ENCODE data around the gene MCF2L2.

Gene MCF2L2

GRCh38 chr3:183151821-183152351 lies 276.5 kb downstream of the MCF2L2 start:
- Histone ChIP-seq H3K27me3 (replicated peaks in 2 of 5; ENCODE audit: control insufficient read depth in 4 of 5, insufficient read depth in 5 of 5, low read length in 4 of 5) (no peaks in the 10 kb centered on the region), H3K4me3 (ENCODE audit: control insufficient read depth in 1 of 7, extremely low read depth in 1 of 7, insufficient read depth in 4 of 7, low read depth in 2 of 7, low read length in 6 of 7) (no peak overlapping the region), H3K36me3 (ENCODE audit: control insufficient read depth in 4 of 4, insufficient read depth in 4 of 4, low read length in 3 of 4) (no peaks in the 10 kb centered on the region), H3K27ac (ENCODE audit: insufficient read depth in 1 of 2, low read depth in 1 of 2, low read length in 2 of 2, poor library complexity in 1 of 2, severe bottlenecking in 2 of 2) (no peak overlapping the region), H3K9me3 (ENCODE audit: control extremely low read depth in 1 of 5, control insufficient read depth in 4 of 5, insufficient read depth in 2 of 5, low read depth in 1 of 5, low read length in 4 of 5) (no peaks in the 10 kb centered on the region), H3K4me1 (ENCODE audit: control extremely low read depth in 1 of 4, control insufficient read depth in 4 of 4, insufficient read depth in 4 of 4, low read length in 3 of 4) (peaks cover 0 to 8% (median 2%) of the 10 kb centered on the region in 4 experiments)
- no peak for DNase-seq
- CTCF ChIA-PET: interaction anchor here (0.7 to 0.8 kb wide), 2 partner anchors 22 to 610 kb away, joined by 3 to 5 read pairs; no protein-coding TSS in a partner anchor
- 70% methylated on average over 4 of the region's 6 CpGs for WGBS (ENCODE audit: insufficient coverage)
- POLR2A ChIA-PET: no interaction called here

GRCh38 chr3:183151086-183151485 lies 277.3 kb downstream of the MCF2L2 start:
- no peaks in the 10 kb centered on the region for H3K36me3 ChIP-seq (ENCODE audit: control insufficient read depth in 4 of 4, insufficient read depth in 4 of 4, low read length in 3 of 4)
- no peaks in the 10 kb centered on the region for H3K9me3 ChIP-seq (ENCODE audit: control extremely low read depth in 1 of 5, control insufficient read depth in 4 of 5, insufficient read depth in 2 of 5, low read depth in 1 of 5, low read length in 4 of 5)
- DNase-seq: no peak
- WGBS (ENCODE audit: insufficient coverage): 89% methylated on average over 1 of the region's 3 CpGs
- peaks cover 0 to 8% (median 2%) of the 10 kb centered on the region in 4 experiments for H3K4me1 ChIP-seq (ENCODE audit: control extremely low read depth in 1 of 4, control insufficient read depth in 4 of 4, insufficient read depth in 4 of 4, low read length in 3 of 4)
- H3K27me3 ChIP-seq (replicated peaks in 2 of 5; ENCODE audit: control insufficient read depth in 4 of 5, insufficient read depth in 5 of 5, low read length in 4 of 5): no peaks in the 10 kb centered on the region
- ChIA-PET CTCF (interaction anchor here (0.8 kb wide), 1 partner anchor 22 kb away, joined by 3 read pairs; no protein-coding TSS in a partner anchor), POLR2A (no interaction called here)
- no peak overlapping the region for H3K27ac ChIP-seq (ENCODE audit: insufficient read depth in 1 of 2, low read depth in 1 of 2, low read length in 2 of 2, poor library complexity in 1 of 2, severe bottlenecking in 2 of 2)
- no peak overlapping the region for H3K4me3 ChIP-seq (ENCODE audit: control insufficient read depth in 1 of 7, extremely low read depth in 1 of 7, insufficient read depth in 4 of 7, low read depth in 2 of 7, low read length in 6 of 7)

- WGBS (ENCODE audit: insufficient coverage): 64% methylated on average over 4 of the region's 5 CpGs
- POLR2A ChIA-PET: no interaction called here
These were observed 278.3 kb downstream of the MCF2L2 start for GRCh38 chr3:183149915-183150750.

GRCh38 chr3:183148056-183148455 lies 280.4 kb downstream of the MCF2L2 start:
- no peak overlapping the region for H3K4me3 ChIP-seq (ENCODE audit: control insufficient read depth in 1 of 7, extremely low read depth in 1 of 7, insufficient read depth in 4 of 7, low read depth in 2 of 7, low read length in 6 of 7)
- no peaks in the 10 kb centered on the region for H3K9me3 ChIP-seq (ENCODE audit: control extremely low read depth in 1 of 5, control insufficient read depth in 4 of 5, insufficient read depth in 2 of 5, low read depth in 1 of 5, low read length in 4 of 5)
- H3K36me3 ChIP-seq (ENCODE audit: control insufficient read depth in 4 of 4, insufficient read depth in 4 of 4, low read length in 3 of 4): no peaks in the 10 kb centered on the region
- ChIA-PET POLR2A (no interaction called here), CTCF (interaction anchor here (0.8 to 1.2 kb wide), 4 partner anchors 9 to 236 kb away, joined by 3 to 4 read pairs (median 3); no protein-coding TSS in a partner anchor)
- H3K27ac ChIP-seq (ENCODE audit: insufficient read depth in 1 of 2, low read depth in 1 of 2, low read length in 2 of 2, poor library complexity in 1 of 2, severe bottlenecking in 2 of 2): no peak overlapping the region
- DNase-seq: no peak
- WGBS (ENCODE audit: insufficient coverage): no CpG with 5 or more reads among the region's 4 CpGs
- peaks cover 0 to 8% (median 2%) of the 10 kb centered on the region in 4 experiments for H3K4me1 ChIP-seq (ENCODE audit: control extremely low read depth in 1 of 4, control insufficient read depth in 4 of 4, insufficient read depth in 4 of 4, low read length in 3 of 4)
- no peaks in the 10 kb centered on the region for H3K27me3 ChIP-seq (replicated peaks in 2 of 5; ENCODE audit: control insufficient read depth in 4 of 5, insufficient read depth in 5 of 5, low read length in 4 of 5)

More at GRCh38 chr3:183149915-183150750, 278.3 kb downstream of the MCF2L2 start:
- no peaks in the 10 kb centered on the region for H3K27me3 ChIP-seq (replicated peaks in 2 of 5; ENCODE audit: control insufficient read depth in 4 of 5, insufficient read depth in 5 of 5, low read length in 4 of 5)
- CTCF ChIA-PET: no interaction called here
- peaks cover 0 to 8% (median 2%) of the 10 kb centered on the region in 4 experiments for H3K4me1 ChIP-seq (ENCODE audit: control extremely low read depth in 1 of 4, control insufficient read depth in 4 of 4, insufficient read depth in 4 of 4, low read length in 3 of 4)
- no peak overlapping the region for H3K27ac ChIP-seq (ENCODE audit: insufficient read depth in 1 of 2, low read depth in 1 of 2, low read length in 2 of 2, poor library complexity in 1 of 2, severe bottlenecking in 2 of 2)
- no peaks in the 10 kb centered on the region for H3K9me3 ChIP-seq (ENCODE audit: control extremely low read depth in 1 of 5, control insufficient read depth in 4 of 5, insufficient read depth in 2 of 5, low read depth in 1 of 5, low read length in 4 of 5)
- no peak overlapping the region for H3K4me3 ChIP-seq (ENCODE audit: control insufficient read depth in 1 of 7, extremely low read depth in 1 of 7, insufficient read depth in 4 of 7, low read depth in 2 of 7, low read length in 6 of 7)
- no peaks in the 10 kb centered on the region for H3K36me3 ChIP-seq (ENCODE audit: control insufficient read depth in 4 of 4, insufficient read depth in 4 of 4, low read length in 3 of 4)
- no peak for DNase-seq

- Histone ChIP-seq H3K27me3 (replicated peaks in 2 of 5; ENCODE audit: control insufficient read depth in 4 of 5, insufficient read depth in 5 of 5, low read length in 4 of 5) (no peaks in the 10 kb centered on the region), H3K4me1 (ENCODE audit: control extremely low read depth in 1 of 4, control insufficient read depth in 4 of 4, insufficient read depth in 4 of 4, low read length in 3 of 4) (no peaks in the 10 kb centered on the region), H3K4me3 (ENCODE audit: control insufficient read depth in 1 of 7, extremely low read depth in 1 of 7, insufficient read depth in 4 of 7, low read depth in 2 of 7, low read length in 6 of 7) (no peak overlapping the region), H3K9me3 (ENCODE audit: control extremely low read depth in 1 of 5, control insufficient read depth in 4 of 5, insufficient read depth in 2 of 5, low read depth in 1 of 5, low read length in 4 of 5) (no peaks in the 10 kb centered on the region), H3K36me3 (ENCODE audit: control insufficient read depth in 4 of 4, insufficient read depth in 4 of 4, low read length in 3 of 4) (no peaks in the 10 kb centered on the region), H3K27ac (ENCODE audit: insufficient read depth in 1 of 2, low read depth in 1 of 2, low read length in 2 of 2, poor library complexity in 1 of 2, severe bottlenecking in 2 of 2) (no peak overlapping the region)
- no peak for DNase-seq
- ChIA-PET POLR2A (no interaction called here), CTCF (interaction anchor here (1.5 kb wide), 1 partner anchor 10 kb away, joined by 4 read pairs; no protein-coding TSS in a partner anchor)
- no CpG with 5 or more reads among the region's 1 CpG for WGBS (ENCODE audit: insufficient coverage)
These were observed 284.1 kb downstream of the MCF2L2 start for GRCh38 chr3:183144363-183144762.

- H3K4me3 ChIP-seq (ENCODE audit: control insufficient read depth in 1 of 7, extremely low read depth in 1 of 7, insufficient read depth in 4 of 7, low read depth in 2 of 7, low read length in 6 of 7): no peak overlapping the region
- no peaks in the 10 kb centered on the region for H3K36me3 ChIP-seq (ENCODE audit: control insufficient read depth in 4 of 4, insufficient read depth in 4 of 4, low read length in 3 of 4)
- CTCF ChIA-PET: interaction anchor here (1.2 to 1.8 kb wide), 2 partner anchors 20 to 42 kb away, joined by 3 to 7 read pairs; no protein-coding TSS in a partner anchor
- H3K27me3 ChIP-seq (replicated peaks in 2 of 5; ENCODE audit: control insufficient read depth in 4 of 5, insufficient read depth in 5 of 5, low read length in 4 of 5): no peaks in the 10 kb centered on the region
- DNase-seq: no peak
- no peak overlapping the region for H3K27ac ChIP-seq (ENCODE audit: insufficient read depth in 1 of 2, low read depth in 1 of 2, low read length in 2 of 2, poor library complexity in 1 of 2, severe bottlenecking in 2 of 2)
- POLR2A ChIA-PET: no interaction called here
- no peaks in the 10 kb centered on the region for H3K4me1 ChIP-seq (ENCODE audit: control extremely low read depth in 1 of 4, control insufficient read depth in 4 of 4, insufficient read depth in 4 of 4, low read length in 3 of 4)
- WGBS (ENCODE audit: insufficient coverage): 97% methylated on average over 5 of the region's 11 CpGs
- peaks cover 0 to 9% (median 0%) of the 10 kb centered on the region in 5 experiments for H3K9me3 ChIP-seq (ENCODE audit: control extremely low read depth in 1 of 5, control insufficient read depth in 4 of 5, insufficient read depth in 2 of 5, low read depth in 1 of 5, low read length in 4 of 5)
These were observed 286.2 kb downstream of the MCF2L2 start for GRCh38 chr3:183142199-183142598.

GRCh38 chr3:183134844-183135243 lies 293.6 kb downstream of the MCF2L2 start:
- Histone ChIP-seq H3K27ac (ENCODE audit: insufficient read depth in 1 of 2, low read depth in 1 of 2, low read length in 2 of 2, poor library complexity in 1 of 2, severe bottlenecking in 2 of 2) (no peak overlapping the region), H3K4me1 (ENCODE audit: control extremely low read depth in 1 of 4, control insufficient read depth in 4 of 4, insufficient read depth in 4 of 4, low read length in 3 of 4) (peaks cover 0 to 6% (median under 1%) of the 10 kb centered on the region in 4 experiments), H3K4me3 (ENCODE audit: control insufficient read depth in 1 of 7, extremely low read depth in 1 of 7, insufficient read depth in 4 of 7, low read depth in 2 of 7, low read length in 6 of 7) (no peak overlapping the region), H3K36me3 (ENCODE audit: control insufficient read depth in 4 of 4, insufficient read depth in 4 of 4, low read length in 3 of 4) (no peaks in the 10 kb centered on the region), H3K27me3 (replicated peaks in 2 of 5; ENCODE audit: control insufficient read depth in 4 of 5, insufficient read depth in 5 of 5, low read length in 4 of 5) (no peaks in the 10 kb centered on the region), H3K9me3 (ENCODE audit: control extremely low read depth in 1 of 5, control insufficient read depth in 4 of 5, insufficient read depth in 2 of 5, low read depth in 1 of 5, low read length in 4 of 5) (peaks cover 0 to 9% (median under 1%) of the 10 kb centered on the region in 5 experiments)
- POLR2A ChIA-PET: no interaction called here
- no peak for DNase-seq
- CTCF ChIA-PET: interaction anchor here (1.0 to 5.9 kb wide), 2 partner anchors 11 to 13 kb away, joined by 3 to 32 read pairs; no protein-coding TSS in a partner anchor
- 100% methylated on average over 1 of the region's 2 CpGs for WGBS (ENCODE audit: insufficient coverage)
